Measurements from ENCODE around the gene ATAD1. TPM values are rescaled to one million over a fixed set of nuclear protein-coding genes. Genes with fewer than 3 reads are reported as not detected.
"Not testable (repeated sequence)": the region's sequence is repeated elsewhere in the genome, so short reads cannot be mapped to it uniquely, and the experiment has no call there.

The ATAD1 gene
- polyA plus RNA-seq, 3 donors, result 10.5 to 17.2 (median 11.1) TPM

- H3K27ac ChIP-seq (ENCODE audit: low read depth, low read length), result no peak overlapping the region
- 15 to 30% (median 23%) methylated on average over 10 of the region's 10 CpGs for WGBS, 3 donors
Observed at GRCh38 chr10:87816898-87817608, 973 bp downstream of the ATAD1 start.

GRCh38 chr10:87816163-87816897 is 1.7 kb downstream of the ATAD1 start:
- 57 to 73% (median 71%) methylated on average over 9 of the region's 9 CpGs for WGBS, 3 donors
- H3K27ac ChIP-seq (ENCODE audit: low read depth, low read length), result no peak overlapping the region

- WGBS, 3 donors, result 91 to 96% (median 95%) methylated on average over 2 of the region's 2 CpGs
- H3K27ac ChIP-seq (ENCODE audit: low read depth, low read length), result no peak overlapping the region
Observed at GRCh38 chr10:87804939-87805569, 13.0 kb downstream of the ATAD1 start.

- H3K27ac ChIP-seq (ENCODE audit: low read depth, low read length), result no peak overlapping the region
Observed at GRCh38 chr10:87803831-87804230, 14.2 kb downstream of the ATAD1 start.

GRCh38 chr10:87803328-87803727 is 14.7 kb downstream of the ATAD1 start:
- no peak overlapping the region for H3K27ac ChIP-seq (ENCODE audit: low read depth, low read length)

GRCh38 chr10:87801813-87802435 is 16.1 kb downstream of the ATAD1 start:
- H3K27ac ChIP-seq (ENCODE audit: low read depth, low read length), result not testable (repeated sequence)
- 100% methylated on average over 1 of the region's 1 CpG for WGBS, 3 donors

More at GRCh38 chr10:87803328-87803727, 14.7 kb downstream of the ATAD1 start:
- WGBS, 3 donors, result 89 to 99% (median 94%) methylated on average over 4 of the region's 4 CpGs

GRCh38 chr10:87799860-87800259 is 18.2 kb downstream of the ATAD1 start:
- H3K27ac ChIP-seq (ENCODE audit: low read depth, low read length), result no peak overlapping the region
- WGBS, 3 donors, result 97 to 100% (median 97%) methylated on average over 1 of the region's 1 CpG

- no peak overlapping the region for H3K27ac ChIP-seq (ENCODE audit: low read depth, low read length)
- WGBS, 3 donors, result 95 to 99% (median 98%) methylated on average over 5 of the region's 5 CpGs
Observed at GRCh38 chr10:87798082-87798481, 19.9 kb downstream of the ATAD1 start.

- 54 to 82% (median 61%) methylated on average over 3 of the region's 3 CpGs for WGBS, 3 donors
- H3K27ac ChIP-seq (ENCODE audit: low read depth, low read length), result no peak overlapping the region
Observed at GRCh38 chr10:87794285-87794684, 23.7 kb downstream of the ATAD1 start.

GRCh38 chr10:87790185-87790584 is 27.8 kb downstream of the ATAD1 start:
- 83 to 96% (median 93%) methylated on average over 3 of the region's 3 CpGs for WGBS, 3 donors

GRCh38 chr10:87786421-87786820 is 31.6 kb downstream of the ATAD1 start:
- H3K27ac ChIP-seq (ENCODE audit: low read depth, low read length), result no peak overlapping the region
- 96 to 98% (median 97%) methylated on average over 7 of the region's 7 CpGs for WGBS, 3 donors

More at GRCh38 chr10:87790185-87790584, 27.8 kb downstream of the ATAD1 start:
- H3K27ac ChIP-seq (ENCODE audit: low read depth, low read length), result no peak overlapping the region

- H3K27ac ChIP-seq (ENCODE audit: low read depth, low read length), result no peak overlapping the region
- 94 to 99% (median 95%) methylated on average over 6 of the region's 6 CpGs for WGBS, 3 donors
Observed at GRCh38 chr10:87782721-87783120, 35.3 kb downstream of the ATAD1 start.

GRCh38 chr10:87781545-87781944 is 36.5 kb downstream of the ATAD1 start:
- 99 to 100% (median 99%) methylated on average over 2 of the region's 2 CpGs for WGBS, 3 donors

GRCh38 chr10:87776328-87776727 is 41.7 kb downstream of the ATAD1 start:
- WGBS, 3 donors, result 96 to 99% (median 98%) methylated on average over 6 of the region's 6 CpGs
- no peak overlapping the region for H3K27ac ChIP-seq (ENCODE audit: low read depth, low read length)

More at GRCh38 chr10:87781545-87781944, 36.5 kb downstream of the ATAD1 start:
- no peak overlapping the region for H3K27ac ChIP-seq (ENCODE audit: low read depth, low read length)

- H3K27ac ChIP-seq (ENCODE audit: low read depth, low read length), result no peak overlapping the region
- 45 to 70% (median 49%) methylated on average over 4 of the region's 4 CpGs for WGBS, 3 donors
Observed at GRCh38 chr10:87775766-87776165, 42.3 kb downstream of the ATAD1 start.

GRCh38 chr10:87771871-87772500 is 46.0 kb downstream of the ATAD1 start:
- 87 to 91% (median 89%) methylated on average over 2 of the region's 2 CpGs for WGBS, 3 donors
- no peak overlapping the region for H3K27ac ChIP-seq (ENCODE audit: low read depth, low read length)

GRCh38 chr10:87767253-87767652 is 50.8 kb downstream of the ATAD1 start:
- WGBS, 3 donors, result 87 to 96% (median 89%) methylated on average over 5 of the region's 5 CpGs
- H3K27ac ChIP-seq (ENCODE audit: low read depth, low read length), result no peak overlapping the region

- 82 to 98% (median 88%) methylated on average over 5 of the region's 5 CpGs for WGBS, 3 donors
- no peak overlapping the region for H3K27ac ChIP-seq (ENCODE audit: low read depth, low read length)
Observed at GRCh38 chr10:87765666-87766376, 52.2 kb downstream of the ATAD1 start.
